ENCODE results near the gene PKNOX2.

The PKNOX2 gene

GRCh38 chr11:125343718-125344131 is 179.2 kb downstream of the PKNOX2 start:
- DNase-seq: no peak

DNA sequence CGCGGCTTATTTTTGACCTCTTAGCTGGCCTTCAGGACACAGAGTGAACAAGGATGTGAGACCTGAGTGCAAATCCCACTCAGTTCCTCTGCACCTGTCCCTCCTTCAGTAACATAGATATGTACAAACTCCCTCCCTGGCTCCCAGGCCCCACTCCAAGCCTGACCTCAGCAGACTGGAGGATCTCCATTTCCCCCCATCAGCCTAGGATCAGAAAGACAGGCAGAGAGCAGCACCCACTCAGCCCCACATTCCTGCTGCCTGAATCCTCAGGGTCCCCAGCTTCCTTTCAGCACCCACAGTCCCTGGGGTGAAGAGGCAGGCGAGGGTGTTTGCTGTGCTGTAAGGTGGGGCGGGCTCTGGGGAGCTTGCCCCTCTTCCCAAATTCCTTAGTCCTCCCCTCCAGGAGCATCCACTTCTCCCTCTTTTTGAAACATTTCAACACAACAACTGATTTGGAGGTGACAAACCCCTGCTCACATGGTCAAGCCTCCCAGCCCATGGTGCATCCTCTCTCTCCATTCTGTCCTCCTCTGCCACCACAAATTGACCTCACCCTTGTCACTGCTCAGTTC is 180.4 kb downstream of the PKNOX2 start:
- DNase-seq: no peak

GRCh38 chr11:125345421-125346178 is 181.0 kb downstream of the PKNOX2 start:
- no peak for DNase-seq

DNA sequence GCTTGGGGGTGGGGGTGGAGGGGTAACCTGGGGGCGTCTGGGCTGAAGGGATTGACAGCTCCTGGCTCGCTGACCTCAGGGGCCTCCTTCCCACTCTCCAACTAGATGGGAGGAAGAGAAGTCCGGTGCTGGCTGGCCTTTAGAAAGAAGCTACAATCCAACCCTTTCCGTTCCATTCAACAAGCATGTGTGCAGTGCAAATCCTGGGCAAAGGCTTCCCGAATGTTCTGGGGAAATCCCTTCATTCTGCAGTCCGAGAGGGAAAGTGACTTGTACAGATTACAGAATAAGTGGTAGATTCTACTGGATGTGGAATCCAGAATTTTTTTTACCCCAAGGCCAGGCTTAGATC is 181.6 kb downstream of the PKNOX2 start:
- DNase-seq: no peak

DNA sequence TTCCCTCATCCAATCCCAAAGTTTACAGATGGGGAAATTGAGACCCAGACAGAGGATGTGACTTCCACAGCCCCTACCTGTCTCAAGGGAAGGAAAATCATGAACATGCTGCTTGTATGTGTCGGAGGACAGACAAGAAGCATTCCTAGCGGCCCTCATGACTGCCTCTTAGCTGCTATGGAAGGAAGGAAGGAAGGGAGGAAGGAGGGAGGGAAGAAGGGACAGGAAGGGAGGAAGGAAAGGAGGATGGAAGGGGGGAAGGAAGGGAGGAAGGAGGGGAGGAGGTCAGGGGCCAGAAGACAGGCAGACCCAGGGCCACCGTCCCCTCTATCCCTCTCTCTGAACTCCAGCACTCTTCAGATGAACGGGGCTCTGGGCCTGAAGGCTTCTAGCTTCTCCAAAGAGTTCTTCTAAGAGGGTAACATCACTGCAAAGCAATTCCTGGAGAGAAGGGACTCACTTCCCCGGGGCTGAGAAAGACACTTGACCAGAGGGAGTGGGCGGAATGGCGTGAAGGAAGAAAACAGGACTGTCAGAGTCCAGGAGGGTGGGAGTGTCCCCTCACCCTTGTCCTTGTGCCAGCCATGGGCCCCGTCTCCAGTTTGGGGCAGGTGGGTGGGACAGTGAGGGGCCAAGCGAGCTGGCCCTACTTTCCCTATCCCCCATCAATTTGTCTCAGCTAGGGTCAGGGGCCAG is 182.2 kb downstream of the PKNOX2 start:
- no peak for DNase-seq

GRCh38 chr11:125347261-125347585 is 182.7 kb downstream of the PKNOX2 start:
- DNase-seq: no peak

DNA sequence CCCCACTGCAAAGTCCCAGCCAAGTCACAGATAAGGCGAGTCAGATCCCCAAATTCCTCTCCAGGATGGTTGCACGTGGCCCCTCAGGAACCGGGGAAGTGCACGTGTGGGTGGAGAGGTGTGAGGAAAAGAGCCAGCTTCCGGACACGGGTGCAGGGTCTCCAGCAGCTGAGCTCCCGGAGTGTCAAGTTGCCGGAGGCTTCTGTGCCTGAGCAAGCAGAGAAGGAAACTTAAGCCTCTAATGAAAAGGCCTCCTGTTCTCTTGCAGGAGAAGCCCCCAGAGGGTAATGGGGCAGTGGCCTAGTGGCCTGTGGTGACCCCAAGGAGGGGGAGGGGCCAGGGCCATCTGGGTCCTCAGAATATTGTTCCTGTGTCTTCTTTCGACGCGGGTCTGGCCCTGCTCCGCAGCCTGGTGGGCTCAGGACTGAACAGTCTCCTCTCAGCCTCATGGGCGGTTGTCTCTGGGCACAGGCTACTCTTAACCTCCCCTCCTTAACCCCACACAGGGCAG is 183.6 kb downstream of the PKNOX2 start:
- no peak for DNase-seq

DNA sequence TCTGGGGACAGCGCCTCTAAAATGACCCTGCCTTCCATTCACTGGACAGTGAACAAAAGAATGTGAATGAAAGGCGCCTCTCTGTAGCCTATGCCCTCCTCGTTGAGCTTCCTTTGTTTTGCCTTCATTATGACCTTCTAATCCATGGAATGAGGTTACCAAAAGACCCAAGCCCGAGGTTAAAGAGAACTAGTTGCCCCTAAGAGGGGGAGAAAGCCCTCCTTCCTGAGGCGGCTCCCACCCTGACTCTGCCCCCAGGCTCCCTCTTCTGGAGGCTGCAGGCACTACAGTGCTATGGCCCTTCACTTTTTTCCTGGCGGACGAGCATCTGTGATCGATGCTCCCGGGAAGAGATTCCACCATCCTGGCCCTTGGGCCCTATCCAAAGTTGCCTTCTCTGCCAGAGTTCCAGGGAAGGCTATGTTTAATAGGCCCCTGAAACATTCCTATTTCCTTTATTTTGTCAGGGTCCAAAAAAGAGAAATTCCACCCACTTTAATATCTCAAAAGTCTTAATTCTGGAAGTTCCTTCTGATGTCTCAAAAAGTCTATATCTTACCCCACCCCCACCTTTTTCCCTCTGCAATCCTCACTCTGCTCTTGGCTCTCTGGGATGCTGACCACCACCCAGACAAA is 184.2 kb downstream of the PKNOX2 start:
- DNase-seq: no peak

- no peak for DNase-seq
Observed at GRCh38 chr11:125350206-125351032, 185.9 kb downstream of the PKNOX2 start.

DNA sequence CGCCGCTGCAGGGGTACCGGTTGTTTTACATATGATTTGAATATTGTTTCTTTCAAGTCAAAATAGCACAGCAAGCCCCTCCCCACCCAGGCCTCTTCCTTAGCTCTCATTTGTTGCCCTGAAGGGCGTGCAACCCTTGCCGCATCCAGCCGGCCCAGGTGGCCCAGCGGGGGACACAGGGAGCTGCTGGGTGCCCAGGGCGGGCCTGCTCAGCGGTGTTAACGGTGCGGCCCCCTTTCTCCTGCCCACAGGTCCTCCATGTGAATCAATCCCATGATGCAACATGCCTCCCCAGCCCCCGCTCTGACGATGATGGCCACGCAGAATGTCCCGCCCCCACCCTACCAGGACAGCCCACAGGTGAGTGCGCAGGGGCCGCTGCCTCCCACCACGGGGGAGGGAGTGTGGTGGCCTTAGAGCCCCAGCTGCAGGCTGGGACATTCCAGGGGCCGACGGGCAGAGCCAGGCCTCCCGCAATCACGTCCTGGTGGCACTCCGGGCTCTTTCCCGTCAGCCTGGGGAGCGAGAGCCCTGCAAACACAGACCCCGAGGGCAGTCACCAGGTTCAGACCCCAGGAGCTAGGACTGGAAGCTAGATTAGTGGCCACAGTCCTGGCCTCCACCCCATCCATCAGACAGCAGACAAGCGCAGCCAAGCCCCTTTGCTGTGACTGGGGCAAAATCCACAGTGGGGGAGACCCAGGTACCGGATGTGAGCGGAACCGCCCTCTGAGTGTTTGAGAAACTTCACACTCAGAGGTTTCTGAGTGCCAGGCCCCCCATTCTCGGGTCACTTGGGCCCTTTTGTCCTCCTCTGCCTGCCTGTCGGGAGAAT is 186.7 kb downstream of the PKNOX2 start:
- no peak for DNase-seq

DNA sequence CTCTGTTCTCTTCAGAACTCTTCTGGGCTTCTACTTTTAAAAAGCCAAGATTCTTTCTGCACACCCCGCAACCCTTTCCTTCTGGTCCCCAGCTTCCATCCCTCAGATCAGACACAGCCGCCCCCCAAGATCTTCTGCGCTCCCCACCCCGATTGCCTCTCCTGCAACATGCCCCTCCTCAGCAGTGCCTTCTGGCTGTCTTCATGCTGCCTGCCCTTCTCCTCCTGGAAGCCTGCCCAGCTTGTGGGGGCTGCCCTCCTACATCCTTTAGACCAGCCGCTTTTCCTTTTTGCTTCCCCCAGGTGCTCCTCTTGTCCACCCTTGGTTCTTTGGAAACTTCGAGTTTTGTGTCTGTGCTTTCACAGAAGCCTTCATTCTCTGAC is 187.3 kb downstream of the PKNOX2 start:
- no peak for DNase-seq

GRCh38 chr11:125356797-125357196 is 192.2 kb downstream of the PKNOX2 start:
- no peak for DNase-seq

DNA sequence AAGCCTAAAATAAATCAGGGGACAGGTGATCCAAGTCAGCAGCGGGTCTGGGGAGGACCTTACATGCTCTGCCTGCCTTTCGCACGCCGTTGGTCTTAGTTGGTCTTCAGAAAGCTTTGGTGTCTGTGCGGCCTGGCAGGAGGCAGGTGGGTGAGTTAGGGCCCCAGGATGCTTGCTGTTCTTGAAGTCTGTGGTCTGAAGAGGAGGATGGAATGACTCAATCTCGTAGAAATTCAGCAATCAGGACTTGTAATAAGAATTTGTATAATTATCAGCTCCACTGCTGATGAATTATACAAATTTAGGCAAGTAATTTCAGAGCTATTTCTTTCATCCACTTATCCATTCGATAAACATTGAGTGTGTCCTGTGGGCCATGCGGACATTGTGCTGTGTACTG is 193.0 kb downstream of the PKNOX2 start:
- DNase-seq: no peak

- DNase-seq: no peak
Observed at GRCh38 chr11:125358254-125358840, 193.8 kb downstream of the PKNOX2 start.

- DNase-seq: no peak
Observed at GRCh38 chr11:125359130-125359529, 194.6 kb downstream of the PKNOX2 start.

GRCh38 chr11:125360066-125360465 is 195.5 kb downstream of the PKNOX2 start:
- no peak for DNase-seq

DNA sequence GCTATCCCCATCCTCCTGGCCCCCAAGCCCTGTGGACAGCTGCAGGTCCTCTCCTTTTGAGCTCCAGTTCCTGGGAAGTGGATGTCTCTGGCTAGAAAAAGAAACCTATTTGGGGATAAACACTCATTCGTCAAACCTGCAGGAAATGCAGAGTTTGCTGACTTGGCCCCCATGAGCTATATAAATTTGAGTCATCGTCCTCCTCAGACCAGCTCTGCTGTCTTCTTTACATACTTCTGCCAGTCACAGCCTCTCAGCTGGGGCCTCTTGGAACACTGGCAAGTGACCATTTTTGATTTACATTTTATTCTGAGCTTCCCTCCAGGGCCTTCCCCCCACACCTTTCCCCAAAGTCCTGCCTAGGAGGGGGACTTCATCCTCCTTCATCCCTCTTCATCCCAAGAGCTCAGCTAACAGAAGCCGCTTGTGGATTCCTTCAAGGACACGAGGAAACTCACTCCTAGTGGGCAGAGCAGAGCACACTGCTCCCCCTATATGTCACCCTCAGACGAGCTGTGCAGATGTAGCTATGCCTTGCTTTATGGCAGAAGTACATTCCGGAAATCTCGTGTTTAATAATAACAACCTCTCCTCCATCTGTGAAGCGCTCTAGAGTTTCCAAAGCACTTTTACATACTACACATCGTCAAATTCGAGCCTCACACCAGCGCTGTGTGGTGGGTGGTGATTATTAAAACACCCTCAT is 199.7 kb downstream of the PKNOX2 start:
- DNase-seq: no peak

- DNase-seq: no peak
Observed at GRCh38 chr11:125365196-125365931, 200.8 kb downstream of the PKNOX2 start.

DNA sequence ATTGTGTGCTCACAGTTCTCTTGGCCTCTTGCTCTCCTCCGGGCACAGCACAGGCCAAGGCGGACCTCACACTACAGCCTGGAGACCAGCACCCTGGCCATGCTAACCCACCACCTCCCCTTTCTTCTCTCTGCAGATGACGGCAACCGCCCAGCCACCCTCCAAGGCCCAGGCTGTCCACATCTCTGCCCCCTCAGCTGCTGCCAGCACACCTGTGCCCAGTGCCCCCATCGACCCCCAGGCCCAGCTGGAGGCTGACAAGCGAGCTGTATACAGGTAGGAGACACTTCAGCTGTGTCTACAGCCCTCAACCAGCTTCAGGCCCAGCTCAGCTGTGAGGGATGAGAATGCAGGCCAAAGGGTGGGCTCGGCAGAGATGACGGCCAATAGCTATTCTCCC is 203.2 kb downstream of the PKNOX2 start:
- no peak for DNase-seq

- no peak for DNase-seq
Observed at GRCh38 chr11:125368757-125369156, 204.2 kb downstream of the PKNOX2 start.

All from NCI-H510A treated with DMSO at 0.1 percent for 48 hours (cell line).